ENCODE measurements around the gene EDRF1.

EDRF1 gene

DNA sequence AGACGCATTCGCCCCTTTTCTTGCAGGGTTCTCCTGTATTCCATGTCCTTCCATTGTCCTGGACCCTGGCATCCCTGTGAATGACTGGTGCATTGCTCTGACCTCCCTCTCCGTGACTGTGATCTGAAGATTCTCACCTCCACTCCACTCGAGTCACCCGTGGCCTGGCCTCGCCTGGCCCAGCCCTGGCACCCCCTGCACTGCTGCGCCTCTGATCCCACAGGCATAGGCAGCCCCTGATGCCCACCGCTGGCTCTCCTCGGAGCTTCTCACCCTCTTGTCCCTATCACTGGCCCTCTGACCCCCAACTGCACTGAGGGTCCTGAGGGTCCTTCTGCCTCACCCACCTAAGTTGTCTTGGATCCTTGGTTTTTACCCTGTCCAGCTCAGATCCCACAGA, 58.3 kb downstream of the EDRF1 start:
- H3K27ac ChIP-seq (ENCODE audit: low read length), result no peak overlapping the region
- no peaks in the 10 kb centered on the region for H3K79me2 ChIP-seq (ENCODE audit: low read length)
- H3K4me3 ChIP-seq (ENCODE audit: low read length), result no peak overlapping the region
- no peaks in the 10 kb centered on the region for H3K9me3 ChIP-seq (replicated peaks; ENCODE audit: insufficient read depth, low read length)
- no peaks in the 10 kb centered on the region for H3K9me2 ChIP-seq (replicated peaks; ENCODE audit: insufficient read depth, low read length)
- TF ChIP-seq, protein P1, sequence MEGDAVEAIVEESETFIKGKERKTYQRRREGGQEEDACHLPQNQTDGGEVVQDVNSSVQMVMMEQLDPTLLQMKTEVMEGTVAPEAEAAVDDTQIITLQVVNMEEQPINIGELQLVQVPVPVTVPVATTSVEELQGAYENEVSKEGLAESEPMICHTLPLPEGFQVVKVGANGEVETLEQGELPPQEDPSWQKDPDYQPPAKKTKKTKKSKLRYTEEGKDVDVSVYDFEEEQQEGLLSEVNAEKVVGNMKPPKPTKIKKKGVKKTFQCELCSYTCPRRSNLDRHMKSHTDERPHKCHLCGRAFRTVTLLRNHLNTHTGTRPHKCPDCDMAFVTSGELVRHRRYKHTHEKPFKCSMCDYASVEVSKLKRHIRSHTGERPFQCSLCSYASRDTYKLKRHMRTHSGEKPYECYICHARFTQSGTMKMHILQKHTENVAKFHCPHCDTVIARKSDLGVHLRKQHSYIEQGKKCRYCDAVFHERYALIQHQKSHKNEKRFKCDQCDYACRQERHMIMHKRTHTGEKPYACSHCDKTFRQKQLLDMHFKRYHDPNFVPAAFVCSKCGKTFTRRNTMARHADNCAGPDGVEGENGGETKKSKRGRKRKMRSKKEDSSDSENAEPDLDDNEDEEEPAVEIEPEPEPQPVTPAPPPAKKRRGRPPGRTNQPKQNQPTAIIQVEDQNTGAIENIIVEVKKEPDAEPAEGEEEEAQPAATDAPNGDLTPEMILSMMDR (IDR thresholded peaks at IDR 0.05; ENCODE audit: low read length), result no peak
- no peak for TF ChIP-seq EZH2phosphoT487 (IDR thresholded peaks at IDR 0.05; ENCODE audit: low read length)
- TF ChIP-seq EZH2 (optimal IDR thresholded peaks at IDR 0.05; ENCODE audit: low read depth, low read length), result no peak
- H3K4me2 ChIP-seq (ENCODE audit: low read depth, low read length), result no peak overlapping the region
- no peaks in the 10 kb centered on the region for H3K36me3 ChIP-seq (replicated peaks; ENCODE audit: insufficient read depth, low read length)
- no peaks in the 10 kb centered on the region for H4K20me1 ChIP-seq (ENCODE audit: insufficient read depth, low read length)
- no peak overlapping the region for H2AFZ ChIP-seq (ENCODE audit: low read length)
- no peaks in the 10 kb centered on the region for H3F3A ChIP-seq (ENCODE audit: insufficient read depth, low read length)
- no peaks in the 10 kb centered on the region for H3K27me3 ChIP-seq (replicated peaks; ENCODE audit: insufficient read depth, low read length)
- H3K4me1 ChIP-seq (ENCODE audit: low read length), result no peaks in the 10 kb centered on the region
- no peak overlapping the region for H3K9ac ChIP-seq (ENCODE audit: low read length)
- DNase-seq, result no peak

DNA sequence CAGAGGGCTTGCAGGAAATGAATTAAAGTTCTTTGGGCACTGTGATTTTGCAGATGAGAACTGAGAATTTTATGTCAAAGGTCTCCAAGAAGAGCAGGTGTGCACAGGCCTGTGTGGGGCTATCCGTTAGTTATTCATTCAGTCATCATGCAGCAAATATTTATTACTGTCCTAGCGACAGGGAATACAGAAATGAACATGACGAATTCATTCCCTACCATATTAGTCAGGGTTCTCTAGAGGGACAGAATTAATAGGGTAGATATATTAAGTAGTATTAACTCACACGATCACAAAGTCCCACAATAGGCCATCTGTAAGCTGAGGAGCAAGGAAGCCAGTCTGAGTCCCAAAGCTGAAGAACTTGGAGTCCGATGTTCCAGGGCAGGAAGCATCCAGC, 59.0 kb downstream of the EDRF1 start:
- no peaks in the 10 kb centered on the region for H3K9me3 ChIP-seq (replicated peaks; ENCODE audit: insufficient read depth, low read length)
- no peak overlapping the region for H2AFZ ChIP-seq (ENCODE audit: low read length)
- H3K4me1 ChIP-seq (ENCODE audit: low read length), result peaks cover 2% of the 10 kb centered on the region; the same call in 1 of the 2 replicates
- H3K36me3 ChIP-seq (replicated peaks; ENCODE audit: insufficient read depth, low read length), result no peaks in the 10 kb centered on the region
- H3K27ac ChIP-seq (ENCODE audit: low read length), result no peak overlapping the region
- H3K4me2 ChIP-seq (ENCODE audit: low read depth, low read length), result no peak overlapping the region
- H4K20me1 ChIP-seq (ENCODE audit: insufficient read depth, low read length), result no peaks in the 10 kb centered on the region
- no peak for DNase-seq
- H3K79me2 ChIP-seq (ENCODE audit: low read length), result no peaks in the 10 kb centered on the region
- TF ChIP-seq, protein P1 (IDR thresholded peaks at IDR 0.05; ENCODE audit: low read length), result no peak
- no peak for TF ChIP-seq EZH2phosphoT487 (IDR thresholded peaks at IDR 0.05; ENCODE audit: low read length)
- TF ChIP-seq EZH2 (optimal IDR thresholded peaks at IDR 0.05; ENCODE audit: low read depth, low read length), result no peak
- no peak overlapping the region for H3K9ac ChIP-seq (ENCODE audit: low read length)
- no peaks in the 10 kb centered on the region for H3F3A ChIP-seq (ENCODE audit: insufficient read depth, low read length)
- no peak overlapping the region for H3K4me3 ChIP-seq (ENCODE audit: low read length)
- H3K9me2 ChIP-seq (replicated peaks; ENCODE audit: insufficient read depth, low read length), result no peaks in the 10 kb centered on the region
- no peaks in the 10 kb centered on the region for H3K27me3 ChIP-seq (replicated peaks; ENCODE audit: insufficient read depth, low read length)

DNA sequence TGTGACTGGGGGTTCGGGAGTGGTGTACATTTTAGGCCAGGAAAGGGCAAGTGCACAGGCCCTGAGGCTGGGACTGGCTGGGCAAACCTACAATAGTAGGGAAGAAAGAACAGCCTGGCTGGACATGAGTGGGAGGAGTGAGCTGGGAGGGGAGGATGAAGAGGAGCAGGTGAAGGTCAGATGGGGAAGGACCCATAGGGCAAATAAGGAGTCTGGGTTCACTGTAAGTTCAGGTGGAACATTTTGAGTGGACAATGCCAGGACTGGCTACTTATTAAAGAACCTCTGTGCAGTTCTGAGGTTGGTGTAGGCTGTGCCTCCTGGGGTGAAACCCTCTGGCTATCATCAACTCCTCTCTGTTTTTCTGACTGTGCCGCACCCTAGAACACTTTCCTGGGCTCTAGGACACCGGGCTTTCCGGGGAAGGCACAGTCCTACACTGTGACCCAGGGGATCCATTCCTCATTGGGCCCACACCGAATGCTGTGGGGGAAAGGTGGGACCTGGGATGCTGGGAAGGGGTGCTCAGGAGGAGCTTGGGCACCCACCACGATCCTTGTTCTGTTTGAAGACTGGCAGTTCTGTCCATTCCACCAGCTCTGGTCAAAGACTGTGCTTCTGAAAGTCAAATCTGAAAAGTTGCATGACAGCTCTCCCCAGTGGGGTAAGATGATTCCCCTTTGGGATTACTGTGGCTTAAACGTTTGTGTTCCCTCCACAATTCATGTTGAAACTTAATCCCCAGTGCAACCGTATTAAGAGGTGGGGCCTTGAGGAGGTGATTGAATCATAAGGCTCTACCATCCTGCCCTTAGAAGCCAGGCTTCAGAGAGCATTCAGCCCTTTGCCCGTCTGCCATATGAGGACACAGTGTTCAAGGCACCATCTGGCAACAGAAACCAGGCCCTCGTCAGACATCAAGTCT, 60.2 kb downstream of the EDRF1 start:
- no peak overlapping the region for H3K4me2 ChIP-seq (ENCODE audit: low read depth, low read length)
- no peaks in the 10 kb centered on the region for H3F3A ChIP-seq (ENCODE audit: insufficient read depth, low read length)
- no peaks in the 10 kb centered on the region for H3K79me2 ChIP-seq (ENCODE audit: low read length)
- H3K4me1 ChIP-seq (ENCODE audit: low read length), result peaks cover 5% of the 10 kb centered on the region; the same call in 1 of the 2 replicates
- H3K27me3 ChIP-seq (replicated peaks; ENCODE audit: insufficient read depth, low read length), result no peaks in the 10 kb centered on the region
- H4K20me1 ChIP-seq (ENCODE audit: insufficient read depth, low read length), result no peaks in the 10 kb centered on the region
- no peak overlapping the region for H2AFZ ChIP-seq (ENCODE audit: low read length)
- no peaks in the 10 kb centered on the region for H3K9me3 ChIP-seq (replicated peaks; ENCODE audit: insufficient read depth, low read length)
- no peak overlapping the region for H3K4me3 ChIP-seq (ENCODE audit: low read length)
- H3K9ac ChIP-seq (ENCODE audit: low read length), result no peak overlapping the region
- H3K27ac ChIP-seq (ENCODE audit: low read length), result no peak overlapping the region
- no peaks in the 10 kb centered on the region for H3K36me3 ChIP-seq (replicated peaks; ENCODE audit: insufficient read depth, low read length)
- TF ChIP-seq EZH2phosphoT487 (IDR thresholded peaks at IDR 0.05; ENCODE audit: low read length) (no peak), EZH2 (optimal IDR thresholded peaks at IDR 0.05; ENCODE audit: low read depth, low read length) (no peak)
- TF ChIP-seq, protein P1 (IDR thresholded peaks at IDR 0.05; ENCODE audit: low read length), result no peak
- H3K9me2 ChIP-seq (replicated peaks; ENCODE audit: insufficient read depth, low read length), result no peaks in the 10 kb centered on the region
- DNase-seq, result no peak
